ENCODE data around the gene SDE2. TPM values are rescaled to one million over a fixed set of nuclear protein-coding genes. Genes with fewer than 3 reads are reported as not detected.

The SDE2 gene
- total and polyA plus RNA-seq, 10 of the 15 experiments (the other 5 are each of a cell fraction or from before 2014, with no cell fraction given) = 2.7 to 19.4 (median 12.6) TPM

GRCh38 chr1:225999227-225999911 lies at the start of gene SDE2 (continued):
- TF ChIP-seq GABPA (IDR thresholded peaks at IDR 0.05; ENCODE audit: low read depth) (0 out of 2 replicates have a peak, but pooled peaks have one; percentile 25), CTCF (IDR thresholded peaks at IDR 0.05 in 2 of 3, conservative IDR thresholded peaks at IDR 0.05 in 1 of 3; ENCODE audit: control insufficient read depth in 2 of 3, extremely low read depth in 1 of 3, insufficient read depth in 1 of 3, low read depth in 3 of 3, low read length in 3 of 3) (no peak), ASH2L (IDR thresholded peaks at IDR 0.05; ENCODE audit: borderline replicate concordance, low read depth) (no peak), ZNF384 (IDR thresholded peaks at IDR 0.05; ENCODE audit: borderline replicate concordance, low read depth, low read length) (no peak), EZH2 (IDR thresholded peaks at IDR 0.05; ENCODE audit: borderline replicate concordance, control insufficient read depth, low read depth, low read length) (no peak), FOXM1 (IDR thresholded peaks at IDR 0.05; ENCODE audit: low read depth, low read length) (no peak; the same call in 1 of the 2 replicates), SMAD5 (IDR thresholded peaks at IDR 0.05; ENCODE audit: low read depth) (peak; percentile 98), IRF5 (IDR thresholded peaks at IDR 0.05; ENCODE audit: borderline replicate concordance) (no peak), RBBP5 (conservative IDR thresholded peaks at IDR 0.05) (no peak; the same call in 1 of the 2 replicates), DPF2 (IDR thresholded peaks at IDR 0.05) (peak; percentile 88), LARP7 (IDR thresholded peaks at IDR 0.05) (peak; percentile 94), MAX (IDR thresholded peaks at IDR 0.05; ENCODE audit: low read depth, low read length) (peak; percentile 92), RAD51 (IDR thresholded peaks at IDR 0.05) (no peak), BACH1 (IDR thresholded peaks at IDR 0.05; ENCODE audit: borderline replicate concordance) (peak; percentile 84; the same call in 1 of the 2 replicates), HCFC1 (IDR thresholded peaks at IDR 0.05; ENCODE audit: low read length) (peak; percentile 67), NRF1 (conservative IDR thresholded peaks at IDR 0.05; ENCODE audit: low read depth, low read length) (no peak), TCF12 (IDR thresholded peaks at IDR 0.05; ENCODE audit: low read depth, low read length) (peak; percentile 65; the same call in 1 of the 2 replicates), ZBED1 (IDR thresholded peaks at IDR 0.05; ENCODE audit: borderline replicate concordance) (no peak; the same call in 1 of the 2 replicates), IRF3 (IDR thresholded peaks at IDR 0.05) (no peak), TARDBP (IDR thresholded peaks at IDR 0.05; ENCODE audit: borderline replicate concordance) (no peak; the same call in 1 of the 2 replicates), ATF2 (IDR thresholded peaks at IDR 0.05; ENCODE audit: low read length) (no peak), MLLT1 (IDR thresholded peaks at IDR 0.05) (peak; percentile 96), CHD2 (IDR thresholded peaks at IDR 0.05; ENCODE audit: borderline replicate concordance, low read depth, low read length) (peak; percentile 88)
